ENCODE measurements around the gene GDF7.

GDF7 gene

GRCh38 chr2:20666304-20667150 lies at the start of gene GDF7:
Gene GDF7 (plus strand): TSS chr2:20667144. CDS start chr2:20667240, 96 bp downstream.
- DNase-seq = no peak

- no peak for DNase-seq
These were observed 49.0 kb upstream of the GDF7 start for GRCh38 chr2:20617892-20618467.

- no peak for DNase-seq
These were observed 48.5 kb upstream of the GDF7 start for GRCh38 chr2:20618468-20618885.

GRCh38 chr2:20618886-20619521 lies 47.9 kb upstream of the GDF7 start:
- DNase-seq = no peak

- no peak for DNase-seq
These were observed 47.3 kb upstream of the GDF7 start for GRCh38 chr2:20619624-20620024.

GRCh38 chr2:20620271-20620681 lies 46.7 kb upstream of the GDF7 start:
- no peak for DNase-seq

- no peak for DNase-seq
These were observed 46.1 kb upstream of the GDF7 start for GRCh38 chr2:20620696-20621365.

- no peak for DNase-seq
These were observed 45.3 kb upstream of the GDF7 start for GRCh38 chr2:20621366-20622295.

GRCh38 chr2:20622296-20622686 lies 44.7 kb upstream of the GDF7 start:
- DNase-seq = no peak

- DNase-seq = no peak
These were observed 44.2 kb upstream of the GDF7 start for GRCh38 chr2:20622731-20623130.

GRCh38 chr2:20623241-20623640 lies 43.7 kb upstream of the GDF7 start:
- no peak for DNase-seq

- no peak for DNase-seq
These were observed 43.2 kb upstream of the GDF7 start for GRCh38 chr2:20623741-20624155.

GRCh38 chr2:20624156-20624883 lies 42.6 kb upstream of the GDF7 start:
- DNase-seq = no peak

- DNase-seq = no peak
These were observed 42.0 kb upstream of the GDF7 start for GRCh38 chr2:20624884-20625485.

GRCh38 chr2:20625491-20626391 lies 41.2 kb upstream of the GDF7 start:
- no peak for DNase-seq

GRCh38 chr2:20626392-20626697 lies 40.6 kb upstream of the GDF7 start:
- DNase-seq = no peak

- DNase-seq = no peak
These were observed 40.0 kb upstream of the GDF7 start for GRCh38 chr2:20626698-20627513.

GRCh38 chr2:20627712-20628380 lies 39.1 kb upstream of the GDF7 start:
- no peak for DNase-seq

- no peak for DNase-seq
These were observed 37.8 kb upstream of the GDF7 start for GRCh38 chr2:20629181-20629580.
